GM19438 (cell line): ENCODE results near the gene MINAR1.

Source experiments
- ATAC-seq: cut with Tn5 transposase; IDR thresholded peaks from one replicate; pipeline ENCODE4 v1.9.1; 2021; ENCODE audit warnings: low read depth; ENCODE audit not compliant: unreplicated experiment

Gene MINAR1

DNA sequence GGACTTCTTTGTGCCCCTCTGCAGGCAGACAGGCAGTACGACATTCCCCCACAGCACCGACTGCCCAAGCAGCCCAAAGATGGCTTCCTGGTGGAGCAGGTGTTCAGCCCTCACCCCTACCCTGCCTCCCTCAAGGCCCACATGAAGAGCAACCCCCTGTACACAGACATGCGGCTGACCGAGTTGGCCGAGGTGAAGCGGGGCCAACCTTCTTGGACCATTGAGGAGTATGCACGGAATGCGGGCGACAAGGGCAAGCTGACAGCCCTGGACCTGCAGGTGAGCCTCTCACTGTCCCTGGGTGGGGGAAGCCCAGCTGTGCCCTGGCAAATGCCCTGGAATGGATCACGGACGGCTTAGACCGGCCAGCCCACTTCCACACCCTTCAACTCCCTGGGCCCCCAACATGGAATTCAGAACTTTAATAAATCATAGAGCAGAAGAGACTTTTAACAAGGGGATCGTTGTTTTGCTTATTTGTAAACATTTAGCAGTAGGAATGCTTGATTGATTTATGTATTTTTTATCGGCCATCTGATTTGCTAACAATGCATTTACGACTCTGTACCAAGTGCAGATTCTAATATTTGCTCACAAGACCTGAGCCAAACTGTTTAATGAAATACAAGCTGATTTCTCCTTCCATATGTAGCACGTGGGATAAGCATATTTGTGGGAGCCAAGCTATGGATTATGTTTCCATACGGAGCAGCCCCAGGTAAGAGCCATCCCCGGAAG lies 31.1 kb downstream of the MINAR1 start:
- no peak for ATAC-seq

DNA sequence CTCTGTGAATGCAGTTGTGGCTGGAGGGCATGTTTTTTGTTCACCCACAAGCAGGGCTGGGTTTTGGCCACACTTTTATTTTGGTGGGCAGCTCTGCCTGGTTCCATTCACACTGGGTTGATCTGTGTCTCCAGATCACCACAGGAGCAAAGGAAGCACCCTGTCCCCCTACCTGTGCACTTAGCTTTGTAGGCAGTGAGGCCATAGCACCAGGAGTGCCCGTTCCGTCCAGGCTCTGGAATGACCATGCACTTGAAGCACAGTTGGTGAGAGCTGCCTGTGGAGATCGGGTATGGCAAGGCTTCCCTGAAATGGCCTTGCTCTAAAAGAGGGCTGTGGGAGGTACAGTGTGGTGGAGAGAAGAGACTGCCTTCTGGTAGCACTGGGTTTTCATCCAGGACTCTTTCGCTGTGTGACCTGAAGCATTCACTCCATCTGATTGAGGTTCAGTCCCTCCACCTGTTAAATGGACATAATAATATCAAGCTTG lies 31.7 kb downstream of the MINAR1 start:
- ATAC-seq, result no peak

DNA sequence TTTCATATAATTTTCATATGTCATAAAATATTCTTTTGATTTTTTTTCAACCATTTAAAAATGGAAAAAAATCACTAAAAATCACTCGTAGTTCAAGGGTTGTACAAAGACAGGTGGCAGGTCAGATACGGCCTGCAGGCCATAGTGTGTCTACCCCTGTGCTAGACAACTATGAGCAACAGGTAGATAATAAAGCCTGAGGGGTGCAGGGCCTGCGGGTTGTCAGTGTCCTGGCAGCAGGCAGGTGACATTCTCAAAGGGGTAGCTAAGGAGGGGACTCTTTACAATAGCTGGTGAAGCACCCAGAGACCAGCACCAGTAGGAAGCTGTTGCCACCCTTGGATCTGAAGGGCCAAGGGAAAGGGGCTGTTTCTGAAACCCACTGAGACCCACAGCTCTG lies 34.4 kb downstream of the MINAR1 start:
- ATAC-seq, result no peak

DNA sequence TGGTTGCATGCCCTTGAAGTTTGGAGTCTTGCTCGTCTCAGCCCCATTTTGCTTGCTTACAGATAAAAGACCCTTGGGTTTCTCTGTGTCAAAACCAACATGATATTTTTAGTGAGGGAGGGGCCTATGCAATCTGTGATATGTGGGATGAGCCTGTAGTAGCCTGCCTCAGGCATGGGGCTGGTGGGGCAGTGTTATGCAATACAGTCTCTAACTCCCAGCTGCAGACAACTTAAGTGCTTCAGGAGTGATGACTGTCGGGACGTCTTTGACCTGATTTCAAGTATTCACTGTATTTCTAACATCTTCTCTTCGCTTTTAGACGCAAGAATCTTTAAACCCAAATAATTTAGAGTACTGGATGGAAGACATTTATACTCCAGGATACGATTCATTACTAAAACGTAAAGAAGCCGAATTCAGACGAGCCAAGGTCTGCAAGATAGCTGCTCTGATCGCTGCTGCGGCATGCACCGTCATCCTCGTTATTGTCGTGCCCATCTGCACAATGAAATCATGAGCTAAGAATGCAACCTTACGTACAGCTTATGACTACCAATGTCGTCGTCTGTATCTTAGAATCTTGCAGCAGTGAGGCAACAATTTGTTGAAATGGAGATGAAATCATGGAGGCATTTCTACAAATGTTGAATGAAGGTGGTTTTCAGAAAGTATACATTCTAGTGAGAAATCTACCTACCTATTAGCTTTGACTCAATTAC lies 35.9 kb downstream of the MINAR1 start:
- ATAC-seq, result no peak

DNA sequence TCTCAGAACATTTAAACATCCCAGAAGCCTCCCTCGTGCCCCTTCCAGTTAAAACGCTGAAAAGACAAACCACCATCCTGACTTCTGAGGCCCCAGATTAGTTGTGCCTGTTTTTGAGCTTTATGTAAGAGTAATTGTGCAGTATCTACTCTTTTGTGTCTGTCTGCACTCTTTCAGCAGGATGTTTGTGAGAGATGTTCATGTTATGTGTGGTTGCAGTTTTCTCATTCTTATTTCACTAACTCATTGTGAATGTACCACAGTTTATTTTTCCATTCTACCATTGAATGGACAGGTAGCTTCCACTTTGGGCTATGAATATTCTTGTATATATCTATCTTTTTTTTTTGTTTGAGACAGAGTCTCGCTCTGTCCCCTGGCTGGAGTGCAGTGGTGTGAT lies 40.3 kb downstream of the MINAR1 start:
- no peak for ATAC-seq

DNA sequence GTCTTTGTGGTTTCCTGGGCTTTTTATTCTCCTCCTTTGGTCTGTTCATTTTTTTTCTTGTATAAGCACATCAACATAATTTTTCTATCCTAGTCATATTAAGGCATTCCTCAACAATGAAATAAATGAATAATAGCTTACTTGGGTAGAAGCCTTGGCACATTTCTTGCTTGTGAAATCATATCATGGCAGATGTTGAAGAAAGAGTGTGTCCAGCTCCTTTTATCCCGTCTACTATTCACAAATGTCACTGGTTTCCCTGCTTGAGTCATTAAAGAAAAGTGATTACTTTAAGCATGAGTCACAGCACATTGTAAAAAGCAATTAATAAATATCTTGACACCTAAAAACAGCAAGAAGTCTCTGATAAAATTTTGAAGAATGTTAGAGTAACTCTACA lies 42.1 kb downstream of the MINAR1 start:
- ATAC-seq, result no peak

DNA sequence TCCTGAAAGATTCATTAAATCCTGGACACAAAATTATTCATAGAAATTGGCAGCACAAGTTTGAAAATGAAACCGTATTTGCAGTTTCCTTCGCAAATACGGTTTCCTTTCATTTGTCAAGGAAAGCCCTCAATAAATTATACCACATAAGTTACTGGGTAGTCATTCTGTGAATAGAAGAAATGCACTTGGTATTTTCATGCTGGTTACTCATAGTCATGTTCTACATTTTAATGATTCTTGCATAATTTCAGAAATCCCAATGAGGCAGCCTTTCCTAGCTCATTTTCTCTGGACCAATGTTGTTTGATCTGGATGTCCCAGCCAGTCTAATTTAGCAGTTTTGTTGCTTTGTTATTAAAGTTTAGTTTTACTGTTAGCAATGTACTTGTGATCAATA lies 43.2 kb downstream of the MINAR1 start:
- no peak for ATAC-seq

DNA sequence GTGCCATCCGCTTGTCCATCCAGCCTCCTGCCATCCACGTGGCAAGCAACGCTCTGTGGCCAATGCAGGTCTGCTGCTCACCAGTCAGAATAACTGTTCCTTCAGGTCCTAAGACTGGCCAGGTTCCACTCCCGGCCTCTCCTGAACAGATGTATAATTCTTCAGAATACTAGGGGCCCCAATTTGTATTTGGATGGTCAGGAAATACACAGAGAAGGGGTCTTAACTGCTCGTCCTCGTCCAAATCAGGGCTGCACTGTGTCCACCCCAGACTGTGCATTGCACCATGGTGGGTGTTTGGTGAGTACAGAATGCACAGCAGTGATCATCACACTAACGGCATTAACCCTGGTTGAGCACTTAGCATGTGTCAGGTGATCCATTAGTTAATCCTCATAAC lies 46.0 kb downstream of the MINAR1 start:
- ATAC-seq, result no peak

DNA sequence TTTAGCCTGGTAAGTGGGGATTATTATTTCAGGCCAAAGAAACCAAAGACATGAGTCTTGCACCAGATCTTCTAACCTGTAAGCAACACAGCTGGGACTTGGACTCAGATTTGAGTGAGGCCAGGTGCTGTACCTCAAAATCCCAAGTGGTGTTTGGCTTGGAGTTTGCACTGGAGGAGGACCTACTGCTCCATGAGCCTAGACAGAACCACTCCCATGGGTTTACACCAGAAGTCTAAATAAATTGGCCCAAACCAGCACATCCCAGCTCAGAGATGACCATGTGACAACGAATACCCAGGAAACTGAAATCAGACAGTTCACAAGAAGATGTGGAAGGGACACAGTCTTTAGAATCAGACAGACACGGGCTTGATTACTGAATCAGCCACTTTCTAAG lies 47.5 kb downstream of the MINAR1 start:
- ATAC-seq, result no peak

DNA sequence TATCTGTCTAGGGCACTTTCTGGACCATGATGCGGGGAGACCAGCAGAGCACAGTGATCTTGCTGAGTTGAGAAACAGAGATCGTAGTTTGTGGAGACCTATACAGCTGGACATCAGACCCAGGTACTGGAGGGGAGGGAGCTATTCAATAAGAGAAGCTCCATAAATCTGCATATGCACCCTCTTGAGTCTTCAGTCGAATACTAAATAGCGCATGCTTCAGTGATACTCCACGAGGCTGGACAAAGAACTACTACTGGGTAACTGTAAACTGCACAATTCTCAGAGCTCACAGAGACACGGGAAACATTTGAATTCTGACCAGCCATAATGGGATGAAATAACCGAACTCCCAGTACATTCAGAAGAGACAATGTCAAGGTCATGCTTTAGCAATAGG lies 49.7 kb downstream of the MINAR1 start:
- ATAC-seq, result no peak
